ENCODE results near the gene STXBP5.
"Not testable (repeated sequence)": the region's sequence is repeated elsewhere in the genome, so short reads cannot be mapped to it uniquely, and the experiment has no call there.

Gene STXBP5

GRCh38 chr6:147246853-147247635 is 42.8 kb downstream of the STXBP5 start:
- Mint-ChIP-seq H3K9me3 (no peaks in the 10 kb centered on the region), H3K4me3 (no peak overlapping the region), H3K36me3 (ENCODE audit: insufficient read depth) (peaks cover 18% of the 10 kb centered on the region), H3K4me1 (peaks cover 3% of the 10 kb centered on the region), H3K27ac (ENCODE audit: low read depth) (no peak overlapping the region), H3K27me3 (no peaks in the 10 kb centered on the region)
- no peak for ATAC-seq (replicated peaks; ENCODE audit: extremely low read depth, poor library complexity, severe bottlenecking)
- no peak for DNase-seq (ENCODE audit: low spot score in 2 of 2)

GRCh38 chr6:147248859-147249258 is 44.6 kb downstream of the STXBP5 start:
- peaks cover 16% of the 10 kb centered on the region for H3K36me3 Mint-ChIP-seq (ENCODE audit: insufficient read depth)
- peaks cover 6% of the 10 kb centered on the region for H3K4me1 Mint-ChIP-seq
- H3K27me3 Mint-ChIP-seq = no peaks in the 10 kb centered on the region
- no peak overlapping the region for H3K27ac Mint-ChIP-seq (ENCODE audit: low read depth)
- ATAC-seq (replicated peaks; ENCODE audit: extremely low read depth, poor library complexity, severe bottlenecking) (no peak), DNase-seq (ENCODE audit: low spot score in 2 of 2) (no peak)
- H3K9me3 Mint-ChIP-seq = peaks cover 5% of the 10 kb centered on the region
- no peak overlapping the region for H3K4me3 Mint-ChIP-seq

GRCh38 chr6:147251072-147251471 is 46.9 kb downstream of the STXBP5 start:
- Mint-ChIP-seq H3K4me3 (no peak overlapping the region), H3K27ac (ENCODE audit: low read depth) (no peak overlapping the region), H3K36me3 (ENCODE audit: insufficient read depth) (peaks cover 11% of the 10 kb centered on the region), H3K27me3 (no peaks in the 10 kb centered on the region), H3K9me3 (peaks cover 5% of the 10 kb centered on the region), H3K4me1 (peaks cover 6% of the 10 kb centered on the region)
- DNase-seq (ENCODE audit: low spot score in 2 of 2) = no peak
- ATAC-seq (replicated peaks; ENCODE audit: extremely low read depth, poor library complexity, severe bottlenecking) = no peak

- not testable (repeated sequence) for H3K4me3 Mint-ChIP-seq; ATAC-seq (replicated peaks; ENCODE audit: extremely low read depth, poor library complexity, severe bottlenecking); H3K9me3 Mint-ChIP-seq; H3K27me3 Mint-ChIP-seq; DNase-seq (ENCODE audit: low spot score in 2 of 2); H3K27ac Mint-ChIP-seq (ENCODE audit: low read depth)
- H3K36me3 Mint-ChIP-seq (ENCODE audit: insufficient read depth) = peaks cover 10% of the 10 kb centered on the region
- H3K4me1 Mint-ChIP-seq = peaks cover 12% of the 10 kb centered on the region
These were observed 50.8 kb downstream of the STXBP5 start for GRCh38 chr6:147254929-147255473.

- no peak for ATAC-seq (replicated peaks; ENCODE audit: extremely low read depth, poor library complexity, severe bottlenecking)
- Mint-ChIP-seq H3K27ac (ENCODE audit: low read depth) (no peak overlapping the region), H3K9me3 (peaks cover 5% of the 10 kb centered on the region), H3K4me1 (peaks cover 12% of the 10 kb centered on the region), H3K27me3 (no peaks in the 10 kb centered on the region), H3K36me3 (ENCODE audit: insufficient read depth) (peaks cover 5% of the 10 kb centered on the region), H3K4me3 (no peak overlapping the region)
- no peak for DNase-seq (ENCODE audit: low spot score in 2 of 2)
These were observed 51.9 kb downstream of the STXBP5 start for GRCh38 chr6:147255948-147256674.

GRCh38 chr6:147257760-147258159 is 53.5 kb downstream of the STXBP5 start:
- Mint-ChIP-seq H3K27ac (ENCODE audit: low read depth) (no peak overlapping the region), H3K9me3 (peaks cover 5% of the 10 kb centered on the region), H3K4me3 (no peak overlapping the region), H3K36me3 (ENCODE audit: insufficient read depth) (no peaks in the 10 kb centered on the region), H3K27me3 (no peaks in the 10 kb centered on the region), H3K4me1 (peaks cover 10% of the 10 kb centered on the region)
- DNase-seq (ENCODE audit: low spot score in 2 of 2) (no peak), ATAC-seq (replicated peaks; ENCODE audit: extremely low read depth, poor library complexity, severe bottlenecking) (no peak)

- Mint-ChIP-seq H3K9me3 (no peaks in the 10 kb centered on the region), H3K36me3 (ENCODE audit: insufficient read depth) (no peaks in the 10 kb centered on the region), H3K4me1 (peaks cover 10% of the 10 kb centered on the region), H3K27me3 (no peaks in the 10 kb centered on the region), H3K27ac (ENCODE audit: low read depth) (no peak overlapping the region), H3K4me3 (no peak overlapping the region)
- ATAC-seq (replicated peaks; ENCODE audit: extremely low read depth, poor library complexity, severe bottlenecking) = no peak
- no peak for DNase-seq (ENCODE audit: low spot score in 2 of 2)
These were observed 55.9 kb downstream of the STXBP5 start for GRCh38 chr6:147260091-147260490.

- H3K4me3 Mint-ChIP-seq = no peak overlapping the region
These were observed 58.7 kb downstream of the STXBP5 start for GRCh38 chr6:147262946-147263345.

GRCh38 chr6:147266821-147267220 is 62.6 kb downstream of the STXBP5 start:
- H3K27me3 Mint-ChIP-seq = no peaks in the 10 kb centered on the region
- H3K4me3 Mint-ChIP-seq = no peak overlapping the region
- DNase-seq (ENCODE audit: low spot score in 2 of 2) (no peak), ATAC-seq (replicated peaks; ENCODE audit: extremely low read depth, poor library complexity, severe bottlenecking) (no peak)
- no peaks in the 10 kb centered on the region for H3K9me3 Mint-ChIP-seq
- peaks cover 22% of the 10 kb centered on the region for H3K4me1 Mint-ChIP-seq
- peaks cover 29% of the 10 kb centered on the region for H3K36me3 Mint-ChIP-seq (ENCODE audit: insufficient read depth)
- no peak overlapping the region for H3K27ac Mint-ChIP-seq (ENCODE audit: low read depth)

More at GRCh38 chr6:147262946-147263345, 58.7 kb downstream of the STXBP5 start:
- Mint-ChIP-seq H3K27me3 (no peaks in the 10 kb centered on the region), H3K4me1 (peaks cover 10% of the 10 kb centered on the region), H3K27ac (ENCODE audit: low read depth) (no peak overlapping the region), H3K9me3 (no peaks in the 10 kb centered on the region), H3K36me3 (ENCODE audit: insufficient read depth) (peaks cover 8% of the 10 kb centered on the region)
- no peak for DNase-seq (ENCODE audit: low spot score in 2 of 2)
- ATAC-seq (replicated peaks; ENCODE audit: extremely low read depth, poor library complexity, severe bottlenecking) = no peak

- Mint-ChIP-seq H3K9me3 (no peaks in the 10 kb centered on the region), H3K4me1 (peaks cover 23% of the 10 kb centered on the region), H3K4me3 (no peak overlapping the region), H3K36me3 (ENCODE audit: insufficient read depth) (peaks cover 30% of the 10 kb centered on the region), H3K27me3 (no peaks in the 10 kb centered on the region), H3K27ac (ENCODE audit: low read depth) (no peak overlapping the region)
- no peak for ATAC-seq (replicated peaks; ENCODE audit: extremely low read depth, poor library complexity, severe bottlenecking)
- no peak for DNase-seq (ENCODE audit: low spot score in 2 of 2)
These were observed 63.4 kb downstream of the STXBP5 start for GRCh38 chr6:147267658-147268057.

GRCh38 chr6:147268254-147268653 is 64.0 kb downstream of the STXBP5 start:
- Mint-ChIP-seq H3K36me3 (ENCODE audit: insufficient read depth) (peaks cover 31% of the 10 kb centered on the region), H3K4me1 (peaks cover 23% of the 10 kb centered on the region), H3K27ac (ENCODE audit: low read depth) (peak overlapping the region; percentile 45), H3K9me3 (no peaks in the 10 kb centered on the region), H3K27me3 (no peaks in the 10 kb centered on the region), H3K4me3 (no peak overlapping the region)
- no peak for DNase-seq (ENCODE audit: low spot score in 2 of 2)
- no peak for ATAC-seq (replicated peaks; ENCODE audit: extremely low read depth, poor library complexity, severe bottlenecking)

- Mint-ChIP-seq H3K9me3 (no peaks in the 10 kb centered on the region), H3K4me3 (no peak overlapping the region), H3K27me3 (no peaks in the 10 kb centered on the region), H3K36me3 (ENCODE audit: insufficient read depth) (peaks cover 21% of the 10 kb centered on the region), H3K27ac (ENCODE audit: low read depth) (no peak overlapping the region), H3K4me1 (peaks cover 18% of the 10 kb centered on the region)
- ATAC-seq (replicated peaks; ENCODE audit: extremely low read depth, poor library complexity, severe bottlenecking) (no peak), DNase-seq (ENCODE audit: low spot score in 2 of 2) (no peak)
These were observed 69.8 kb downstream of the STXBP5 start for GRCh38 chr6:147274012-147274411.

GRCh38 chr6:147274776-147275175 is 70.6 kb downstream of the STXBP5 start:
- Mint-ChIP-seq H3K27ac (ENCODE audit: low read depth) (no peak overlapping the region), H3K27me3 (no peaks in the 10 kb centered on the region), H3K36me3 (ENCODE audit: insufficient read depth) (peaks cover 19% of the 10 kb centered on the region), H3K4me3 (no peak overlapping the region), H3K4me1 (peaks cover 19% of the 10 kb centered on the region), H3K9me3 (no peaks in the 10 kb centered on the region)
- no peak for ATAC-seq (replicated peaks; ENCODE audit: extremely low read depth, poor library complexity, severe bottlenecking)
- DNase-seq (ENCODE audit: low spot score in 2 of 2) = no peak
